ENCODE measurements around the gene RTN4R.
A peak's percentile ranks its signal among the peaks of the same experiment; 100 is the strongest.

DNA sequence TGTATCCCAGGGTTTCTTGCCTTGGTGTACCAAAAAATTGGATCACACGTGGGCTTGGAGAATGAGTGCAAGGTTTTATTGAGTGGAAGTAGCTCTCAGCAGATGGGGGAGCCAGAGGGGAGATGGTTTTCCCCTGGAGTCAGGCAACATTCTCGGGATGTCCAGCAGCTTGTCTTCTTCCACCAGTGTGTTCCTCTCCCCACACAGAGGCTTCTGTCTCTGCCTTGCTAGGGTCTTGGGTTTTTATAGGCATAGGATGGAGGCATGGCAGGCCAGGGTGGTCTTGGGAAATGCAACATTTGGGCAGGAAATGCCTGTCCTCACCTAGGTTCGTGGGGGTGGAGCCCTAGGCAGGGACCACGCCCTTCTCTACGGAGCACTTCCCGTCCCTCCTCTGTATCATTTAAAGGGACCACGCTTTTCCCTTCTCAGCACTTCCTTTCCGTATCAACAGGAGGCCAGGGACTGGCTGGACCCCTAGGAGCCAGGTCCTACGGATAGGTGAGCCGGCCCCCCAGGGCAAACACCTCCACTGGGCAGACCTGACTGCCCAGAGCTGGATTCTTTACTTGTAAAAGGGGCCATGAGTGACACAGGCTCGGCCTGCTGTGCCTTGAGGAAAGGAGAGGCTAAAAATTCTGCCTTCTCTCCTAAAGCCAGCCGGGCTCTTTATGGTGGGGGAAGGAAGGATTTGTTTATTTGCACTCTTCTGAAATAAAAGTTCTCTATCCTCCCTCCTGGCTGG, 62.0 kb downstream of the RTN4R start:
- TF ChIP-seq, protein P1, sequence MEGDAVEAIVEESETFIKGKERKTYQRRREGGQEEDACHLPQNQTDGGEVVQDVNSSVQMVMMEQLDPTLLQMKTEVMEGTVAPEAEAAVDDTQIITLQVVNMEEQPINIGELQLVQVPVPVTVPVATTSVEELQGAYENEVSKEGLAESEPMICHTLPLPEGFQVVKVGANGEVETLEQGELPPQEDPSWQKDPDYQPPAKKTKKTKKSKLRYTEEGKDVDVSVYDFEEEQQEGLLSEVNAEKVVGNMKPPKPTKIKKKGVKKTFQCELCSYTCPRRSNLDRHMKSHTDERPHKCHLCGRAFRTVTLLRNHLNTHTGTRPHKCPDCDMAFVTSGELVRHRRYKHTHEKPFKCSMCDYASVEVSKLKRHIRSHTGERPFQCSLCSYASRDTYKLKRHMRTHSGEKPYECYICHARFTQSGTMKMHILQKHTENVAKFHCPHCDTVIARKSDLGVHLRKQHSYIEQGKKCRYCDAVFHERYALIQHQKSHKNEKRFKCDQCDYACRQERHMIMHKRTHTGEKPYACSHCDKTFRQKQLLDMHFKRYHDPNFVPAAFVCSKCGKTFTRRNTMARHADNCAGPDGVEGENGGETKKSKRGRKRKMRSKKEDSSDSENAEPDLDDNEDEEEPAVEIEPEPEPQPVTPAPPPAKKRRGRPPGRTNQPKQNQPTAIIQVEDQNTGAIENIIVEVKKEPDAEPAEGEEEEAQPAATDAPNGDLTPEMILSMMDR (IDR thresholded peaks at IDR 0.05) = peak in 2 of 4 experiments; percentile 15 to 26
- peak; percentile 14 to 23 for TF ChIP-seq POLR2A (IDR thresholded peaks at IDR 0.05)

All from uterus (tissue), 2 donors.